ENCODE measurements around the gene AFG1L. TPM values are rescaled to one million over a fixed set of nuclear protein-coding genes. Genes with fewer than 3 reads are reported as not detected.

AFG1L gene
- total RNA-seq, 6 experiments from 2014 or later, result 4.8 to 5.7 (median 5.3) TPM

GRCh38 chr6:108359901-108360882 is 65.3 kb downstream of the AFG1L start:
- Mint-ChIP-seq H3K36me3 (ENCODE audit: low read depth) (no peaks in the 10 kb centered on the region), H3K4me1 (ENCODE audit: low read depth) (peaks cover 32% of the 10 kb centered on the region), H3K27ac (no peak overlapping the region), H3K4me3 (no peak overlapping the region), H3K27me3 (ENCODE audit: insufficient read depth) (no peaks in the 10 kb centered on the region), H3K9me3 (no peaks in the 10 kb centered on the region)
- TF ChIP-seq CTCF (IDR thresholded peaks at IDR 0.05), result peak; percentile 28
- no peak for DNase-seq

- H3K36me3 Mint-ChIP-seq (ENCODE audit: low read depth), result no peaks in the 10 kb centered on the region
- no peak overlapping the region for H3K4me3 Mint-ChIP-seq
- peaks cover 32% of the 10 kb centered on the region for H3K4me1 Mint-ChIP-seq (ENCODE audit: low read depth)
- no peaks in the 10 kb centered on the region for H3K27me3 Mint-ChIP-seq (ENCODE audit: insufficient read depth)
- no peak overlapping the region; the same call in 1 of the 2 replicates for H3K27ac Mint-ChIP-seq
- TF ChIP-seq CTCF (IDR thresholded peaks at IDR 0.05), result no peak
- H3K9me3 Mint-ChIP-seq, result no peaks in the 10 kb centered on the region
- no peak for DNase-seq
Observed at GRCh38 chr6:108360919-108361311, 66.1 kb downstream of the AFG1L start.

- DNase-seq, result no peak
- H3K9me3 Mint-ChIP-seq, result no peaks in the 10 kb centered on the region
- H3K27me3 Mint-ChIP-seq (ENCODE audit: insufficient read depth), result no peaks in the 10 kb centered on the region
- peak overlapping the region; percentile 17; the same call in 1 of the 2 replicates for H3K27ac Mint-ChIP-seq
- H3K4me1 Mint-ChIP-seq (ENCODE audit: low read depth), result peaks cover 32% of the 10 kb centered on the region
- no peaks in the 10 kb centered on the region for H3K36me3 Mint-ChIP-seq (ENCODE audit: low read depth)
- no peak overlapping the region for H3K4me3 Mint-ChIP-seq
- no peak for TF ChIP-seq CTCF (IDR thresholded peaks at IDR 0.05)
Observed at GRCh38 chr6:108361312-108361932, 66.6 kb downstream of the AFG1L start.

GRCh38 chr6:108362455-108362854 is 67.6 kb downstream of the AFG1L start:
- H3K27me3 Mint-ChIP-seq (ENCODE audit: insufficient read depth), result no peaks in the 10 kb centered on the region
- no peak for TF ChIP-seq CTCF (IDR thresholded peaks at IDR 0.05)
- H3K36me3 Mint-ChIP-seq (ENCODE audit: low read depth), result no peaks in the 10 kb centered on the region
- no peak overlapping the region for H3K27ac Mint-ChIP-seq
- no peak for DNase-seq
- H3K4me3 Mint-ChIP-seq, result no peak overlapping the region
- peaks cover 32% of the 10 kb centered on the region for H3K4me1 Mint-ChIP-seq (ENCODE audit: low read depth)
- H3K9me3 Mint-ChIP-seq, result no peaks in the 10 kb centered on the region

- Mint-ChIP-seq H3K9me3 (no peaks in the 10 kb centered on the region), H3K36me3 (ENCODE audit: low read depth) (no peaks in the 10 kb centered on the region), H3K4me1 (ENCODE audit: low read depth) (peaks cover 32% of the 10 kb centered on the region), H3K27ac (no peak overlapping the region), H3K4me3 (no peak overlapping the region), H3K27me3 (ENCODE audit: insufficient read depth) (no peaks in the 10 kb centered on the region)
- no peak for DNase-seq
- no peak for TF ChIP-seq CTCF (IDR thresholded peaks at IDR 0.05)
Observed at GRCh38 chr6:108363113-108363512, 68.3 kb downstream of the AFG1L start.
